ENCODE results near the gene RNF32.

RNF32 gene

GRCh38 chr7:156668130-156668741 lies 27.7 kb downstream of the RNF32 start:
- no peak for TF ChIP-seq TAF1 (IDR thresholded peaks at IDR 0.05; ENCODE audit: borderline replicate concordance, insufficient read depth, low read length)

- no peak for TF ChIP-seq REST (IDR thresholded peaks at IDR 0.05; ENCODE audit: insufficient read depth in 1 of 2, low read depth in 2 of 2, low read length in 2 of 2)
- no peak for TF ChIP-seq SIN3A (IDR thresholded peaks at IDR 0.05; ENCODE audit: borderline replicate concordance, insufficient read depth, low read length)
- TF ChIP-seq FOXP2 (optimal IDR thresholded peaks at IDR 0.05; ENCODE audit: borderline replicate concordance, extremely low read depth, extremely low read length, insufficient read depth), result no peak
- no peak for TF ChIP-seq POLR2AphosphoS5 (IDR thresholded peaks at IDR 0.05; ENCODE audit: low read depth, low read length)
- no peak for TF ChIP-seq TAF1 (IDR thresholded peaks at IDR 0.05; ENCODE audit: borderline replicate concordance, insufficient read depth, low read length)
Observed at GRCh38 chr7:156669035-156669828, 28.7 kb downstream of the RNF32 start.

DNA sequence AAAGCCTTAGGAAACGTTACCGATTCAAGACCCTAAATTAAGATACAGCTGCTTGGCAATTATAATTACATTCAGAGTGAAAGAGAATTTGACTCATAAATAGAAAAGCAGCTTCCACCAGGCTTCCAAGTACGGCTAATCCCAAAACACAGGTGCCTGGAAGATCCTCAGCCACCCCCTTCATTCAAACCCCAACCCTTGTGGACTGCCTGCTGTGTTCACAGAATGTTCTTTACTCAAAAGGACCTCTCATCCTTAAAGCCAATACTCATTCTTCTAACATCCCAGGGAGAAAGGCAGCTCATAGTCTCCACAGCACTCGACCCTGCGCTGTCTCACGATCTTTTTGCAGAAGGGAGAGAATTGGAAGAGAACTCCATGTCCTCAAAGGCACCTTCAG lies 32.9 kb downstream of the RNF32 start:
- TF ChIP-seq SIN3A (IDR thresholded peaks at IDR 0.05; ENCODE audit: borderline replicate concordance, insufficient read depth, low read length) (no peak), FOXP2 (optimal IDR thresholded peaks at IDR 0.05; ENCODE audit: borderline replicate concordance, extremely low read depth, extremely low read length, insufficient read depth) (no peak), TAF1 (IDR thresholded peaks at IDR 0.05; ENCODE audit: borderline replicate concordance, insufficient read depth, low read length) (no peak)

DNA sequence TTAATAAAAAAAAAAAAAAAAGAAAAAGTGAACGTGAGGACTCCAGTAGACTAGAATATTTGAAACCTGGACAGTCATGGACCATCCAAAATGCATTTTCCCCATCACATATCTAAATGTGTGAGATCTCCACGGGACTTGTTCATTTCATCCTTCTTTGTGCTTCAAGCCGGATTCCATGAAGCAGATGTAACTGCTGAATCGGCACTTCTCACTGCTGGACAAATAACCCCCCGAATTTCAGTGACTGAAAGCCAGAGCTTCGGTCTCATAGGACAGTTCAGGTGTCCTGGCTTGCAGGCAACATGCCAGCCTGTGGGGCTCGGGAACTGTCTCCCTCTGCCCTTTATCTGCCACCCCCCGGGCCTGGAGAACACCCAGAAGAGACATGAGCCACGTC lies 33.3 kb downstream of the RNF32 start:
- TF ChIP-seq TAF1 (IDR thresholded peaks at IDR 0.05; ENCODE audit: borderline replicate concordance, insufficient read depth, low read length) (no peak), FOXP2 (optimal IDR thresholded peaks at IDR 0.05; ENCODE audit: borderline replicate concordance, extremely low read depth, extremely low read length, insufficient read depth) (no peak), SIN3A (IDR thresholded peaks at IDR 0.05; ENCODE audit: borderline replicate concordance, insufficient read depth, low read length) (no peak), REST (IDR thresholded peaks at IDR 0.05; ENCODE audit: insufficient read depth in 1 of 2, low read depth in 2 of 2, low read length in 2 of 2) (no peak), POLR2AphosphoS5 (IDR thresholded peaks at IDR 0.05; ENCODE audit: low read depth, low read length) (no peak)

DNA sequence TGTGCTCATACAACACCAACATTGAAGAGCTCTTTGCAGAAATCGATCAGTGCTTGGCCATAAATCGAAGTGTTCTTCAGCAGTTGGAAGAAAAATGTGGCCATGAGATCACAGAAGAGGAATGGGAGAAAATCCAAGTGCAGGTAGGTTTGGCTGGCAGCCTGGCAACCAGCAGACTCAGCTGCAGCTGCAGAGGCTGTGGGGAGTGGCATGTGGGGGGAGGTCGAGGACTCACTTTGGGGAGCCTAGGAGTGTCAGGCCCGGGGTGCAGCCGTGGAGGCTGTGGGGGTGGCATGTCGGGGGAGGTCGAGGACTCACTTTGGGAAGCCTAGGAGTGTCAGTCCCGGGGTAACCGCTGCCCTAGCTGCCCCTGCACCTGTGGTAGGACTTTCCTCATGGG lies 35.1 kb downstream of the RNF32 start:
- no peak for TF ChIP-seq POLR2AphosphoS5 (IDR thresholded peaks at IDR 0.05; ENCODE audit: low read depth, low read length)
- no peak for TF ChIP-seq FOXP2 (optimal IDR thresholded peaks at IDR 0.05; ENCODE audit: borderline replicate concordance, extremely low read depth, extremely low read length, insufficient read depth)
- no peak for TF ChIP-seq SIN3A (IDR thresholded peaks at IDR 0.05; ENCODE audit: borderline replicate concordance, insufficient read depth, low read length)
- no peak for TF ChIP-seq REST (IDR thresholded peaks at IDR 0.05; ENCODE audit: insufficient read depth in 1 of 2, low read depth in 2 of 2, low read length in 2 of 2)
- TF ChIP-seq TAF1 (IDR thresholded peaks at IDR 0.05; ENCODE audit: borderline replicate concordance, insufficient read depth, low read length), result no peak

DNA sequence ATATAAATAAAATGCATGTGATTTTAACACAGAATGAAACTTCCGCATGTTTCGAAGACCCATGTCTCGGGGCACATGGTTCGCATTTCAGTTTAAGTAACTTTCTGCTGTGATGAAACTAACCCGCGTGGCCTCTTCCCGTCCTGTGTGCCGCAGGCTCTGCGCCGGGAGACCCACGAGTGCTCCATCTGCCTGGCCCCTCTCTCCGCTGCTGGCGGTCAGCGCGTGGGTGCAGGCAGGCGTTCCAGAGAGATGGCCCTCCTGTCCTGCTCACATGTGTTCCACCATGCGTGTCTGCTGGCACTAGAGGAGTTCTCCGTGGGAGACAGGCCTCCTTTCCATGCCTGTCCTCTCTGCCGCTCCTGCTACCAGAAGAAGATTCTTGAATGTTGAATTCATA lies 35.7 kb downstream of the RNF32 start:
- TF ChIP-seq SIN3A (IDR thresholded peaks at IDR 0.05; ENCODE audit: borderline replicate concordance, insufficient read depth, low read length) (no peak), FOXP2 (optimal IDR thresholded peaks at IDR 0.05; ENCODE audit: borderline replicate concordance, extremely low read depth, extremely low read length, insufficient read depth) (no peak), TAF1 (IDR thresholded peaks at IDR 0.05; ENCODE audit: borderline replicate concordance, insufficient read depth, low read length) (no peak), POLR2AphosphoS5 (IDR thresholded peaks at IDR 0.05; ENCODE audit: low read depth, low read length) (no peak), REST (IDR thresholded peaks at IDR 0.05; ENCODE audit: insufficient read depth in 1 of 2, low read depth in 2 of 2, low read length in 2 of 2) (no peak)

All from PFSK-1 (cell line).